Stimulated activated CD4-positive, alpha-beta T cell treated with anti-CD3 and anti-CD28 coated beads, Interleukin-2, amount 100 ng/mL, for 24 hours (primary cell): ENCODE data around the gene ZSWIM4.

ENCODE experiments used
- DNase-seq, 2 donors: peaks; one replicate each; pipeline ENCODE4 v3.0.0-alpha.2; 2020

ZSWIM4 gene

DNA sequence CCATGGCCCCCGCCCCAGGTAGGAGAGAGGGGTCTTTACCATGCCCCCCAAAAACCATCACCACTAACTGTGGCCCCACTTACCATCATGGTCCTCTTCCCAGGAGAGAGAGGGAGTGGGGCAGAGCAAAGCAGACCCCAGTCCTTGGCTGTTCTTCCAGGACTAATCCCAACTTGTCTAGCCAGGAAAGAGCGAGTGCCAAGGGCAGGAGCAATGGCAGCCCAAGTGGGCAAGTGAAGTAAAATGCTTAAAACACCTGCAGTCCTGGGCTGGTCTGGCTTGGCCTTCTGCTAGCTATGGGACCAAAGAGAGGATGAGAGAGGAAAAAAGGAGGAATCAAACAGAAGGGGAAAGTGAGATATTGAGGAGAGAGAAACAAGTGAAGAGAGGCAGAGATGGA is 17.9 kb downstream of the ZSWIM4 start:
- no peak for DNase-seq

DNA sequence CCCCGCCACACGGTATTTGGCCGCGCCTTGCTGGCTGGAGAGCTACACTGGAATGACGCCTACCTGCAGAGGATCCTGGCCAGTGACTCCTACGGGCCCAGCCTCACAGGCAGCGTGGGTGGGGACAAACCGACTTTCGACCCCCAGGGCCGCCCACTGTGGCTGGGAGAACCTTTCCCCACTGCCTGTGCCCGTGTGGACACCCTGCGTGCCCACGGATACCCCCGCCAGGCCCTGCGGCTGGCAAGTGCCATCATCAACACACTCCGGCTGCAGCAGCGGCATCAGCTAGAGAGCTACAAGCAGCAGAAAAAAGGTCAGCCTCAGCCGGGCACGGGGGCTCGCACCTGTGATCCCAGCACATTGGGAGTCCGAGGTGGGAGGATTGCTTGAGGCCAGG is 19.3 kb downstream of the ZSWIM4 start:
- no peak for DNase-seq

DNA sequence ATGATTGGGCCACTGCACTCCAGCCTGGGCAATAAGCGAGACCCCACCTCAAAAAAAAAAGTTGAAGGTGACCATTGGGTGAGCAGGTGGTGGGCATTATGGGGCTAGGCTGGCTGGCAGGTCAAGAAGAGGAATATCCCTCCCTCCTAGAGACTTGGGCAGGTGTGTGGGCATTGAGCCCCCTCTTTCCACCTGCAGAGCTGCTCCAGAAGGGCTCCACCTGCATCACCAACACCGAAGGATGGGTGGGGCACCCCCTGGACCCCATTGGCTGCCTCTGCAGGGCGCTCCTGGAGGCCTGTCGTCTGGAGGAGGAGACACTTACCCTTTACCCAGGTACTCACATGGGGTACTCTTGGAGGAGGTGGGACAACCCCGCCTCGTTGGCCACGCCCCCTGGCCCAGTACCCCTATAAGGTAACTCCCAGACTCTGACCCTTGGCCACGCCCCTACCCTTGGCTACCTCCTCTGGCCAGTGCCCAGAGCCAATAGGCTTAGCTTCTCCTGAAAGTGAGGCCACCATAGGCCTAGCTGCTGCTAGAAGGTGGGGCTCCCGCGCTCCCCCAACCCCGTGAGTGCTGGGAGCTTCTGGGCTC is 21.9 kb downstream of the ZSWIM4 start:
- DNase-seq, result peak in 1 of 2 donors; percentile 24

DNA sequence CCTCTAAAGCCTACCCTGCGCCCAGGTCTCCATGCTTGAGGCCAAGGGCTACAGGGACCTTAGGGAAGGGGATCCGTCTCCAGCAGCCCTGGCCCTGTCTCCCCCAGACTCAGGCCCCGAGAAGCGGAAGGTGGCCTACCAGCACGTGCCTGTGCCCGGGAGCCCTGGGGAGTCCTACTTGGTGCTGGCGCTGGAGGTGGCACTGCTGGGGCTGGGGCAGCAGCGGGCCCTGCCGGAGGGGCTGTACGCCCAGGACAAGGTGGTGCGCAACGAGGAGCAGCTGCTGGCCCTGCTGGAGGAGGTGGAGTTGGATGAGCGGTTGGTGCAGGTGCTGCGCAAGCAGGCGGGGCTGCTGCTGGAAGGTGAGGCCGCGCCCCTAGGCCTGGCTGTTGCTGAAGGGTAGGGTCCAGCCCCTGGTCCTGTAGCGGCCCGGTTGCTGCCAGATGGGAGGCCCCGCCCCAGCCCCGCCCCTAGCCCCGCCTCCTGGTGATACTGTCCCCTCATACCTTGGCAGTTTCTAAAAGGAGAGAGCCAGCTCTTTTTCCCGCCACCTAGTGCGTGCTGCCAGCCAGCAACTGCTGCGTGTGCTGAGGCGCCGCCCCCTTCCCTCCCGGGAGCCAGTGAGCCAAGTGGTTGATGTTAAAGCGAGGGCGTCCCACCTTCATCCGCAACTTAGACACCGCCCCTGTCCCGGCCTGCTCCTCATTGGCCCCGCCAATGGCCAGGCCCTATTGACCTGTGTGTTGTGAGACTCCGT is 22.6 kb downstream of the ZSWIM4 start:
- peak in 1 of 2 donors; percentile 40 for DNase-seq

DNA sequence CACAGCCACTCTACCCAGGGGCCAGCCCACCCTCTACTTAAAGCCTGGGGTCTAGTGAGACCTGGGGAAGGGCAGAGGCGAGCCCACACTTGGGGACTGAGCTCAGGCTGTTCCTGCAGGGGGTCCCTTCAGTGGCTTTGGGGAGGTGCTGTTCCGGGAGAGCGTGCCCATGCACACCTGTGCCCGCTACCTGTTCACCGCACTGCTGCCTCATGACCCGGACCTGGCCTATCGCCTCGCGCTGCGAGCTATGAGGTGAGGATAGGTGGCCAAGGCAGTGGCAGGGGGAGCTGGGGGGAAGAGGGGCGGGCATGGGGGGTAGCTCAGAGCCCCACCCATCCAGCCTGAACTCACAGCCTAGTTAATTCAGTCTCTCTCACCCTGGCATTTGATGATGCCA is 24.0 kb downstream of the ZSWIM4 start:
- no peak for DNase-seq

DNA sequence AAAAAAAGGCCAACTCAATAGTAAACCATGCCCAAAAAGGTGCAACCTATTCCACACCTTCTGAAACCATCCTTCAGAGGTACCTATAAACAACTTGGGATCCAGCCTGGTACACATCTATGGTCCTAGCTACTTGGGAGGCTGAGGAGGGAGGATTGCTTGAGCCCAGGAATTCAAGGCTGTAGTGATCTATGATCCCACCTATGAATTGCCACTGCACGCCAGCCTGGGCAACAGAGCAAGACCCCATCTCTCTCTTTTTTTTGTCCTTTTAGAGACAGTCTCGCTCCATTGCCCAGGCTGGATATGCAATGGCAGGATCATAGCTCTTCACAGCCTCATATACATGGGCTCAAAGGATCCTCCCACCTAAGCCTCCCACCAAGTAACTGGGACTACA is 26.0 kb downstream of the ZSWIM4 start:
- no peak for DNase-seq

DNA sequence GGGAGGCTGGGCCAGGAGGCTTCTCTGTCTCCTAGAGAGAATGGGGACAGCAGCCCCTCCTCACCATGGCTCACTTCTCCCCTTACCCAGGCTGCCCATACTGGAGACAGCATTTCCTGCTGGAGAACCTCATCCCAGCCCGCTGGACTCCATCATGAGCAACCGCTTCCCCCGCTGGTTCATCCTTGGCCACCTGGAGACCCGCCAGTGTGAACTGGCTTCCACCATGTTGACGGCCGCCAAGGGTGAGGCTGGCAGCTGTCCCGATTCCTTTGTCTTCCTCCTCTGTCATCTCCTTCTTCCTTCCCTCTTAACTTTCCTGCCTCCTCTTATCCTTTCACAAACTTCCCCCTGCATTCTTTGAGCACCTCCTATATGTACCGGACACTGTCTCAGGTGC is 28.0 kb downstream of the ZSWIM4 start:
- DNase-seq, result no peak

DNA sequence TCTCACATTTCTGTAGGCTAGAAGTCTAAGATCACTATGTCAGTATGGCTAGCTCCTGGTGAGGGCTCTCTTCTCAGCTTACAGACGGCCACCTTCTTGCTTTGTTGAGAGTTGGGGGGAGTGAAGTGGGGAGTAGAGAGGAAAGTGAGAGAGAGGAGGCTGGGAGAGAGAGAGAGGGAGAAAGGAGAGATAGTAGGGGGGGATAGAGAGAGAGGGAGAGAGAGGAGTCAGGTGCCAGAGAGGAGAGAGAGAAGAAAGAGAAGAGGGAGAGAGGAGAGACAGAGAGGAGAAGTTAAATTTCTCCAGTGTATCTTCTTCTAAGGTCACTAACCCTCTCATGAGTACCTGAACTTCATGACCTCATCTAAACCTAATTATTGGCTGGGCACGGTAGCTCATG is 28.7 kb downstream of the ZSWIM4 start:
- DNase-seq, result no peak

DNA sequence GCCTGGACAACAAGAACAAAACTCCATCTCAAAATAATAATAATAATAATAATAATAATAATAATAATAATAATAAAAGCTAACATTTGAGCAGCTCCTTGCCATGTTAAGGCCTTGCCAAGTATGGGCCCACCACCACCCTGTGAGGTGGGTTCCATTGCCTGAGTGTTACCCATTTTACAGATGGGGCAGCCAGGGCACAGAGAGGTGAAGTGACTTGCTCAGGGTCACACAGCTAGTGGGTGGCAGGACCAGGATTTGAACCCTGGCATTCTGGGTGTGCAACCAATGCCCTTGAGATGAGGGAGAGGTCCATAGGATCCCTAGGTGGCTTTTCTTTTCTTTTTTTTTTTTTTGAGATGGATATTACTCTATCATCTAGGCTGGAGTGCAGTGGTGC is 29.5 kb downstream of the ZSWIM4 start:
- DNase-seq, result no peak

DNA sequence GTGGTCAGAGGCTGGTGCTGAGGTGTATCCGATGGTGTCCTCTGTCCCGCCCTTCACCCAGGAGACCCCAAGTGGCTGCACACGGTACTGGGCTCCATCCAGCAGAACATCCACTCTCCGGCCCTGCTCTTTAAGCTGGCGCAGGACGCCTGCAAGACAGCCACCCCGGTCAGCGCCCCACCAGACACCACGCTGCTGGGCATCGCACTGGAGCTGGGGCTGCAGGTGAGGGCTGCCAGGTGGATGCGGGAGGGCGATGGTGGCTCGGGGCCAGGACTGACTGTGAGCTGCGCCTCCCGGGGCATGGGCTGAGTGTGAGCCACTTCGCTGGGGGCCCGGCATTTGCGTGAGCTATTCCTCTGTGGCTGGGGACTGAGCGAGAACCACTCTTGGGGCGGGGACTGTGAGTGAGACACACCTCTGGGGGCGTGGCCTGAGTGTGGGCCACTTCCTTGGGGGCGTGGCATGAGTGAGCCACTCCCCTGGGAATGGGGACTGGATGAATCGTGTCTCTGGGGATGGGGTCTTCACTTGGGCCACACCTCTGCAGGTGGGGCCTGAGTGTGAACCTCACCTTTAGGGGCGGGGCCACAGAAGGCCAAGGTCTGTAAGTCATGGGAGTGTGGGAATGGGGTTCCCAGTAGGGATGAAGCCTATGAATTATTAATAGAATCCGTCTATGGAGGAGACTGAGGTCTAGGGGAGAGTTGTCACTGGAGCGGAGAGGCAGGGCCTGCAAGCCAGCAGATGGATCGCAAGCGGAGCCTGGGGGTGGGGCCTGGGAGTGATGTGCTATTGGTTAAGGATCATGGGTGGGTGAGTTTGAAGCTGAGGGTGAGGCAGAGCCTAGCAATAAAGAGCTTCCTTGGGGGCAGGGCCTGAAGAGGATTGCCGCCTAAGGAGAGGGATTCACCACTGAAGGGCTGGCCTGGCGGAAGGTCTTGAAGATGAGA is 30.5 kb downstream of the ZSWIM4 start:
- DNase-seq, result no peak

DNA sequence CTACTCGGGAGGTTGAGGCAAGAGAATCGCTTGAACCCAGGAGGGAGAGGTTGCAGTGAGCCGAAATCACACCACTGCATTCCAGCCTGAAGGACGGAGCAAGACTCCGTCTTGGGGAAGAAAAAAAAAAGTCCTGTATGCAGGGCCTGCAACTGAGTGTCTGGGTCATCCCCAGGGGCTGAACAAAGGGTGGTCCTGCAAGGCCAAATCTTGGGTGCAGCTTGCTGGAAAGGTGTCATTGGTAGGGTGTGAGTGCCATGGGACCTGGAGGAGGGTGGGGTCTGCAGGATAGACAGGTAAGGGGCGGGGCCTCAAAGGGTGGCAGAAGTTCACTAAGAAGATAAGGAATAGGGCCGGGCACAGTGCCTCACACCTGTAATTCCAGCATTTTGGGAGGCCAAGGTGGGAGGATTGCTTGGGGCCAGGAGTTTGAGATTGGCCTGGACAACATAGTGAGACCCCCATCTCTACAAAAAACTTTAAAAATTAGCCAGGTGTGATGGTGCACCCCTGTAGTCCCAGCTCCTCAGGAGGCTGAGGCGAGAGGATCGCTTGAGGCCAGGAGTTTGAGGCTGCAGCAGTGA is 31.5 kb downstream of the ZSWIM4 start:
- DNase-seq, result no peak

DNA sequence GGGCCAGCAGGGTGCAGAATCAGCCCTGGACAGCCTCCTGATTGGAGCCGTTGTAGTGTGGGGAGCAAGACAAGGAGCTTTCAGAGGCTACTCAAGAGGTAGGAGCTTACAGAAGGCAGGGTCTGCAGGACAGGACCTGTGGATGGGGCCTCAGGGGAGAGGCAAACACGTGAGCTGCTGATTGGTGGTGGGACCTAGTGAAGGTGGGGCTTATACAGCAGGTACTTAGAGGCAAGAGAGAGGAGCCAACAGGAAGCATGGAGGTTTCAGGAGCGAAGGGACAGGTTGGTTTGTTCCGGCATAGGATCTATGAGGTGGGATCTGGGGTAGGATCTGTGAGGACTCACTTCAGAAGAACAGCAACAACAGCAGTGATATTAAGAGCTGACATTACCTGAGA is 32.4 kb downstream of the ZSWIM4 start:
- DNase-seq, result no peak

DNA sequence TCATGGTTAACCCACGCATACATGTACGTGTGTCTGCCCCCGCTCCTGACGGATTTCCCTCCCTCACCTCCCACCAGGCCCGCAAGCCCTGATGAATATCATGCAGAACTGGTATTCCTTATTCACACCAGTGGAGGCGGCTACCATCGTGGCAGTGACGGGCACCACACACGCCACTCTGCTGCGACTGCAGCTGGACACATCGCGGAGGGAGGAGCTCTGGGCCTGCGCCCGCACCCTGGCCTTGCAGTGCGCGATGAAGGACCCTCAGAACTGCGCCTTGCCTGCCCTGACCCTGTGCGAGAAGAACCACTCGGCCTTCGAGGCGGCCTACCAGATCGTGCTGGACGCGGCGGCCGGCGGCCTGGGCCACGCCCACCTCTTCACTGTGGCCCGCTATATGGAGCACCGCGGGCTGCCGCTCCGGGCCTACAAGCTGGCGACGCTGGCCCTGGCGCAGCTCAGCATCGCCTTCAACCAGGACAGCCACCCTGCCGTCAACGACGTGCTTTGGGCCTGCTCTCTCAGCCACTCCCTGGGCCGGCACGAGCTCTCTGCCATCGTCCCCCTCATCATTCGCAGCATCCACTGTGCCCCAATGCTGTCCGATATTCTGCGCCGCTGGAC is 35.0 kb downstream of the ZSWIM4 start:
- no peak for DNase-seq

DNA sequence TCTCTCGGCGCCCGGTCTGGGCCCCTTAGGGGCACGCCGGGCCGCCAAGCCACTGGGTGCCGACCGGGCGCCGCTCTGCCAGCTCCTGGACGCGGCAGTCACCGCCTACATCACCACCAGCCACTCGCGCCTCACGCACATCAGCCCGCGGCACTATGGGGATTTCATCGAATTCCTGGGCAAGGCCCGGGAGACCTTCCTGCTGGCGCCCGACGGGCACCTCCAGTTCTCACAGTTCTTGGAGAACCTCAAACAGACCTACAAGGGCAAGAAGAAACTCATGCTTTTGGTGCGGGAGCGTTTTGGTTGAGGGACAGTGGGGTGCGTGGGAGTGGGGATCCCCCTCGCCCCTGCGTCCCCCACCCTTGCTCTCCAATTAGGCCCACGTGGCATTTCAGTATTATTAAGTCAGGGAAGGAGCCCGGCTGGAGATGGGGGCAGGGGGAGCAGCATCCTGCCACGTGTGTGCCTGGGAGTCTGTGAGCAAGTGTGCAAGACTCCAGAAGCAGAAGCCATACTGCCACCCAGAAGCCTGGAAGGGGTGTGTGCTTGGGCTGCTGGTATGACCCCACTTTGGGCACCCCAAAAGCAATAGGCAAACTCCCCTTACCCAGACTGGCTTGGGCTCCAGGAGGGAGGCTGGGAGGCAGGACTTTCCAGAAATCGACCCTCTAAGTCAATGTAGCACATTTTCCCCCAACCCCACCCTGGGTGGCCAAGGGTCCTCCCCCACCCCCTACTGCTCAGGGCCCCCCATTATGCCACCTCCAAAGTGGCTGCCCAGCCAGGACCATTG is 35.7 kb downstream of the ZSWIM4 start:
- no peak for DNase-seq

DNA sequence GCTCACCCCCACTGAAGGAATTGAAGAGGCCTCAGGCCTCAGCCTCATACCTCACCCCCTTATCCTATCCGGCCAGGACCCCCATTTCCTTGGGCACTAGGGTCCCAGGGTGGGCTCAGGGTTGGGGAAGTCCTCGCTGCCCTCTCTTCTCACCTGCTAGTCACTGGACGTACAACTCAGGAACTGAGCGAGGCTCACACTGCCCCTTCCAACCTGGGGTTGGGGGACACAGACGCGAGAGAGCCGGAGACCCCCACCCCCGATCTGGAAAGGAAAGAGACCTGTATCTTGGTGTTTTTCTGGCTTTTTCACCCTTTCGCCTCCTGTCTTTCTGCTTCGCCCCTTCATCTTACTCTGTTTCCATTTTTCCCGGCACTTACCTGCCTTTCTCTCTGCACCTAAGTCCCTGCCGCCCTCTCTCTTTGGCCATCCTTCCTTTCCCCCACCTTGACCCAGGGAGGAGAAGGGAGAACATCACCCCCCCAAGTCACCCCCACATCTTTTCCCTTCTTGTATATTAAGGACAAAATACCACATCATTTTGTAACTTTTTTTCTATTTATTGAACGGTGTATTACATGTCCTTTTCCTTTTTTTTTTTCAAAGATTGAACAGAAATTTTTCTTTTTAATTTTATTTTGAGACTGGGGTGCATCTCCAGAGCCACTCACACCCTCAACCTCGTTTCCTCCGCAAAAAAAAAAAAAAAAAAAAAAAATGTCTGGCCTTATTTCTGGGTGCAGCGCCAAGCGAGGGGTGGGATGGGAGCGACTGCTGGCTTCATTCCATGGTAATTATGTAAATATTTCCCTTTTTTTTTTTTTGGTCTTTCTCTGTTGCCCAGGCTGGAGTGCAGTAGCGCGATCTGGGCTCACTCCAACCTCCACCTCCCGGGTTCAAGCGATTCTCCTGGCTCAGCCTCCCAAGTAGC is 36.6 kb downstream of the ZSWIM4 start:
- DNase-seq, result no peak

DNA sequence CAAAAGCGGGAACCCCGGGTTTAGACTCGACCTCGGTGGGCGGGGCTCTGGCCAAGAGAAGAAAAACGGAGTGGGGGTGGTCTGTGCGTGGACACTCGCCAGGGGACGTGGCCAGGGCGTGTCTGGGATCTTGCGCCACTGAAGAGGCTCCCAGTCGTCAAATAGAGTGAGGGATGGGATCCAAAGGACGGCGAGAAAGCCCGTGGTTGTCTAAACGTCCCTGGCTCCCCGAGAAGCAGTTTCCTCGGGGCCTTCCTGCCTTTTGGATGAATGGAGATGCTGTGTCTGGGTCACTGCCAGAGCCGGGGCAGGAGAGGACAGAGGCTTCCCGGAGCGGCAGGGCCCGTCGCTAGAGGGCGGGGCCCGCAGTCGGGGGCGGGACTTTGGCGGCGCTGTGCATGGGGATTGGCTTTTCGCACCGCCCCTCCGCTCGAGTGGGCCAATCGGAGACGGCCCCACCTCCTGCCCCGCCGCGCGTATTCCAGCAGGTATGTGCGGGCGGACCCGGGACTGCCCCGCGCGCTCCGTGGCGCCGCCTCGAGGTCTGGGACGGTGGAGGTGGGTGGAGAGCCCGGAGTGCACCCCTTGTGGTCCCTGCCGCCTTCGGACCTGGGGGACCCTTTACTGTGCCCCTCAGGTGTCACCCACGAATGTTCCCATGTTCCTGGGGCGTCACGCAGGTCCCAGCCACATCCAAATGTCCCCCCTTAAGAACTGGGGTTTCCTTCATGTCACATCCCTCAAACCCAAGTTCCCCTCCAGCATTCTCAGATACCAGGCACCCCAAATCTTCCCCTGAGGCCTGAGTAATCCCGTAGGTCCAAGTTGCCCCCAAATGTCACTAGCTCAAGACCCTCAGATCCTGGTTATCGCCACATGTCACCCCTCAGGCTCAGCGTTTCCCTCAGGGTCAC is 38.3 kb downstream of the ZSWIM4 start:
- DNase-seq, result peak; percentile 93 to 97

DNA sequence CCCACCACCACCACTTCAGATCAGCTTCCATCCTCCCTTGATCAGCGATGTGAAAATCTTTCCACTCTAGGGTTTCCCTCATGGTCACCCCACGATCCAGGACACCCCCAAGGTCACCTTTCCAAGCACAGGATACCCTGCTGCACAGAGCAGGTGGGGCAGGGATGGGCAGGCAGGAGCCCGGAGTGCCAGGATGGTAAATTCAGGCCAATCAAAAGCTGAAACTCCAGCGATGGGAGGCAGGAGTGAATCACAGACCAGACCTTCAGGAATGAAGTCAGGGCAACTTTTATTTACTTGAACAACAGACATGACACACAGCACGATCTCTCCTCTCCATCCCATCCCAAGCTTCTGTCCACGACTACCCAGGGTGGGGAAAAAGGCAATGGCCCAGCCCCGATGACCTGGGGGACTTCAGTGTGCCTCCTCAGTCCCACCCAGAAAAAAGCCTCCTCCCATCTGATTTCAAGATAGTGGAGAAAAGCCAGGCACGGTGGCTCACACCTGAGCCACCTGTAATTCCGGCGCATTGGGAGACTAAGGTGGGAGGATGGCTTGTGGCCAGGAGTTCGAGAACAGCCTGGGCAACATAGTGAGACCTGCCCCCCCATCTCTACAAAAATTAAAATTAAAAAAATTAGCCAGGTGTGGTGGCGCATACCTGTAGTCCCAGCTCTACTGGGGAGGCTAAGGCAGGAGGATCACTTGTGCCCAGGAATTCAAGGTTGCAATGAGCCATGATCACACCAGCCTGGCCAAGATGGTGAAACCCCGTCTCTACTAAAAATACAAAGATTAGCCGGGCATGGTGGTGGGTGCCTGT is 39.2 kb downstream of the ZSWIM4 start:
- DNase-seq, result no peak

DNA sequence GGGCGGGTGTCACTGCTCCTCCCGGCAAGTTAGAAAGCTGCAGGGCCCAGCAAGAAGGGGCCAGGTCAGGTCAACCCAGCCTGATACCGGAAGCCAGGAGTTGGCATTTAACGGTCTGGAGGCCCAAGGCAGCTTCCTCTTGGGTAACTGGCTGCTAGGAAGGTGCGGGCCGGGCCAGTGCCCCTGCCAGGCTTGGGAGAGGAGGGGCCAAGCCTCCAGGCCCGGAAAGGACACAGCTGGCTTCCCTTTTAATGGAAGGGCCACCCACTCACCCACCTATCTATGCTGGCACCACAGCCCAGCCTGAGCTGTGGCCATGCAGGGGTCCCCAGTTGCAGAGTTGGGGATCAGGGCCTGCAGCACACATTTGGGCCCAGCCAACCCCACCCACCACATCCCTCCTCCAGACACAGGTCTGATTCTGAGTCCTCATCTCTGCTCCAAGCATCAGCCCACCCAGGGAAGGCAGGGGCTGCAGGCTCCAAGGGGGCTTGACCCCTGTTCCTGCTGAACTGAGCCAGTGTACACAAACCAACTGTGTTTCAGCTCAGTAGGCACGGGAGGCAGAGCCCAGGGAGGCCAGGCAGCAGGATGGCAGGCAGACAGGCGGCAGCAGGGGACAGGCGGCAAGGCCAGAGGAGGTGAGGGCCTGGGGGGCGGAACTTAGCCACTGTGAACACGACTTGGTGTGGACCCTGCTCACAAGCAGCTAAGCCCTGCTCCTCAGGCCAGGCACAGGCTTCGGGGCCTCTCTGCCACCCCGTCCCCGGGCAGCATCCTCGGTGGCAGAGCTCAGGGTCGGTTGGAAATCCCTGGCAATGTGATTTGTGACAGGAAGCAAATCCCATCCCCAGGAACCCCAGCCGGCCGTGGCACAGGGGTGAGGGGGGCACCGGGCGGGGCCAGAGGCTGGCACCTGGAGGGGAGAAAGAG is 40.8 kb downstream of the ZSWIM4 start:
- no peak for DNase-seq
